HepG2 (cell line): ENCODE measurements around the gene GATA5.

ENCODE experiments used
- ARID4A ChIP-seq: sonication (generic); formaldehyde crosslinking; IDR thresholded peaks from 2 replicates; pipeline ENCODE4 v1.5.0; 2020; ENCODE audit warnings: mild to moderate bottlenecking, missing genetic modification reagents, borderline replicate concordance
- ELF1 ChIP-seq: sonication (generic); formaldehyde crosslinking; IDR thresholded peaks from 2 replicates; pipeline ENCODE4 v1.4.0; 2020; ENCODE audit warnings: missing genetic modification reagents
- FOXK2 ChIP-seq: fragments of 450-650 bp; IDR thresholded peaks from 2 replicates; pipeline ENCODE4 v1.6.1; 2016
- POLR2AphosphoS5 ChIP-seq: IDR thresholded peaks from 2 replicates; pipeline ENCODE4 v1.6.1; 2012; ENCODE audit warnings: low read depth, low read length
- SRY ChIP-seq: sonication (generic); formaldehyde crosslinking; IDR thresholded peaks from 2 replicates; pipeline ENCODE4 v1.8.0; 2022; ENCODE audit warnings: mild to moderate bottlenecking, missing genetic modification reagents
- TBX3 ChIP-seq: fragments of 450-650 bp; IDR thresholded peaks from 2 replicates; pipeline ENCODE4 v1.6.1; 2017; ENCODE audit warnings: antibody characterized with exemption, mild to moderate bottlenecking, inconsistent platforms, borderline replicate concordance
- XBP1 ChIP-seq: sonication (generic); formaldehyde crosslinking; IDR thresholded peaks from 2 replicates; pipeline ENCODE4 v1.5.0; 2020; ENCODE audit warnings: missing genetic modification reagents
- ZNF124 ChIP-seq: sonication (generic); formaldehyde crosslinking; IDR thresholded peaks from 2 replicates; pipeline ENCODE4 v1.4.0; 2020; ENCODE audit warnings: missing genetic modification reagents

GRCh38 chr20:62508641-62509051 lies 32.9 kb upstream of the GATA5 start:
- no peak for TF ChIP-seq XBP1 (CRISPR knock-in tag)
- no peak for TF ChIP-seq FOXK2
- no peak for TF ChIP-seq ARID4A (CRISPR knock-in tag)
- no peak for TF ChIP-seq ELF1
- no peak for TF ChIP-seq SRY
- TF ChIP-seq TBX3: no peak
- no peak for TF ChIP-seq POLR2AphosphoS5
- no peak for TF ChIP-seq ZNF124
